Stimulated activated CD4-positive, alpha-beta T cell treated with anti-CD3 and anti-CD28 coated beads, Interleukin-2, amount 100 ng/mL, for 4 hours (primary cell): ENCODE results near the gene STMP1.

Experiments
- DNase-seq: peaks from one replicate; pipeline ENCODE4 v3.0.0-alpha.2; 2020; ENCODE audit warnings: low read depth

Gene STMP1

GRCh38 chr7:135697276-135698049, 35.1 kb downstream of the STMP1 start:
- DNase-seq = no peak

- DNase-seq = no peak
Observed at GRCh38 chr7:135704074-135704473, 41.8 kb downstream of the STMP1 start.

DNA sequence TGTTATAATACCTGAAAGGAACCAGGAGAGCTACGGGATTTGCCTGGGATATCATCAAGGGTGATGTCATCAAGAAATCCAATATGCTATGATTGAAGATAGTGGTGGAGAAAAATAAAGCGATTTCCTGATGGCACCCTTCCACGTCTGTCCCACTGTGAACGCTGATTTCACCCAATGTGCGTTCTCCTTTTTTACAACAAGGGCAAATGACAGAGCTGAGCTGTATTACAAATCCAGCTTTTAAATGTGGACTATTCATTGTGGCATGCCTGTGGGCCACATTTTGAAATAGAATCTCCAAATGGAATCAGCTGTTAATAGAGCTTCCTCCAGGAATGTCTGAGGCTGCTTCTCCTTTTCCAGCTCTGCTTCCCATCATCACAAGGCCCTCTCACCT, 42.4 kb downstream of the STMP1 start:
- DNase-seq = no peak

DNA sequence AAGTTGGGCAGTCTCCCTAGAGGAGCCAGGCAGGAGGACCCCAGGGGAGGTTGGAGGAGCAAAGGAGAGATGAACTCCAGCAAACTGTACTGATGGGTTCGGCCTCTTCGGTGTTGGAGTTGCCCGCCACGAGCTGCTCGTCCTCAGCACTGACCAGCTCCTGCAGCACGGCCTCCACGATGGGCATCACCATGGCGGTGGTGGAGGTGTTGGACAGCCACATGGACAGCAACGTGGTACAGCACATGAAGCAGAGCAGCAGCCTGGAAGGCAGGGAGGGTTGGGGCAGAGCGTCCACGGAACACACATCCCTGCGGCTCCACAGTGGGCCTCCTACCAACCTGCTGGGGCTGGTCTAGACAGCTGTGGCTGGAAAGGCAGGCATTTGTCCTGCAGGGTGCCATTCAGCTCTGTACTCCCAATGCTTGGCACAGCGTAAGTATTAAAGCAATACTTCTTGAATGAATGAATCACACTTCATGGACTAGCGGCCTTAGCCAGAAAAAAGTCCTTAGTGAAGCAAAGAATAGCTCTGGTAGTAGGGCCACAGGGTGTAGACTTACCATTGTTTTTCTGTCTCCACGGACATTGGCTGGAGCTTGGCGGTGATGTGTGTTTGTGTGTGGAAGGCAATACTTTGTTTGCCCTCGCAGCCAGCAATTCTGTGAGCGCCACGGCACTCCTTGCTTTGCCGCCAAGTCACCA, 43.9 kb downstream of the STMP1 start:
- no peak for DNase-seq

DNA sequence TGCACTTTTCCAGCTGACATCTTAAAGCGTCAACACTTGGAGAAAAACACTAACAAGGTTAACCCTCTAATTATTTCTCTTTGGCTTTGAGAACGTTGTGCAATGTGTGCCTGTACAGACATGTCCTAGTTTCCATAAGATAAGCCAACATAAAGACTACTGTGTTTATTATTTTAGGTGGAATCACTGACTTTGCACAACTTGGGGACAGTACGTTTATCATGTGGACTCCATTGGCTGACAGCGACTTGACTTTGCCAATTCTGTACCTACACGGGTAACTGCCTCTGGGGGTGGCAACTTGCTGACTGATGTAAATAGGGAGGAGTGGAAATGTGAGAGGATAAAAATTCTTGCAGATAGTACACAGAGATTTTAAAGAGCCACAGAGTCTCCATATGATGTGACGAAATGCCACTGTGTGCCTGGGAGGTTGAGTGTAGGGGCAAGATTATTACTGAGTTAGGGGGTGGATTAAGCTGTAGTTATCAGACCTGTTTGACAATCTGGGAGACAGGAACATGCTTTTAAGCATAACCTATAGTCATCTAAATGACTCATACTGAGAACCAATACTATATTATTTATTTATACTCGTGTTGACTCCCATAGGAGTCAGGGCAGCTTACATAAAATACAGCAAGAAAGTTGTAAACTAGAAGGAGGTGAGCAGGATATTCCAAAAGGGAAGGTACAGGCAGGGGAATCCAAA, 44.7 kb downstream of the STMP1 start:
- DNase-seq = no peak

DNA sequence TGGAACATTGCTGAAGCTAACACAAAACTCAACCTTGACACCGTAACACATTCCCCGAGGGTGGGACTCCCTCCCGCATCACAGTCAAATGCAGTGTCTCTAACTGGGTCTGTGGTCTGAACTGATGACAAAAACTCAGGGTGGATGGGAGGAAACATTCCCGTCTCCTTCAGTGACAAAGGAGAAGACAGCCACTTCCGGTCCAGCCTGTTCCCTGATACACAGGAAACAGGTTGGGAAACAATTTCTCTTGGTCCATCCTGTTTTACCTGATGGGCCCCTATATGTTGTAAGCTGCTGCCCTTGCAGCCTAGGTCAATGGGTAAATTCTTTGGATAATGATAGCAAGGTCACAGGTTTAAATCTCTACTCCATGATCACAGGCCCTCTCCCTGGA, 45.3 kb downstream of the STMP1 start:
- DNase-seq = no peak

- DNase-seq = no peak
Observed at GRCh38 chr7:135708041-135708440, 45.7 kb downstream of the STMP1 start.

GRCh38 chr7:135709508-135709907, 47.2 kb downstream of the STMP1 start:
- DNase-seq = no peak

- DNase-seq = no peak
Observed at GRCh38 chr7:135710417-135711138, 48.3 kb downstream of the STMP1 start.

DNA sequence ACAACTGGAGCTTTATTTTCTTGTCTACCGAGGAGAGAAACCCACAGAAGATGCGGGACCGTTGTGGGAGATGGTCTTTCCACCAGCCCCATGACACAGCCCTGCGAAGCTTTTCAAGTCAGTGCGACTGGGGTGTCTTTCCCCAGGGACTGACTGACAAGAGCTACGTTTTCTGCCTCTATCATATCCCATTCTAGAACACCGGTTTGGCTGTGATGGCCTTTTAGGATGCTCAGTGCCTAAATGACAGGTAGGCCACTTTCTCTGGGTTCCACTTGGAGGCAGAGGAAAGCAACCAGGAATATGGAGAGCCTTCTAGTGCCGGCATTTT, 48.8 kb downstream of the STMP1 start:
- no peak for DNase-seq

GRCh38 chr7:135712182-135712782, 50.0 kb downstream of the STMP1 start:
- no peak for DNase-seq

DNA sequence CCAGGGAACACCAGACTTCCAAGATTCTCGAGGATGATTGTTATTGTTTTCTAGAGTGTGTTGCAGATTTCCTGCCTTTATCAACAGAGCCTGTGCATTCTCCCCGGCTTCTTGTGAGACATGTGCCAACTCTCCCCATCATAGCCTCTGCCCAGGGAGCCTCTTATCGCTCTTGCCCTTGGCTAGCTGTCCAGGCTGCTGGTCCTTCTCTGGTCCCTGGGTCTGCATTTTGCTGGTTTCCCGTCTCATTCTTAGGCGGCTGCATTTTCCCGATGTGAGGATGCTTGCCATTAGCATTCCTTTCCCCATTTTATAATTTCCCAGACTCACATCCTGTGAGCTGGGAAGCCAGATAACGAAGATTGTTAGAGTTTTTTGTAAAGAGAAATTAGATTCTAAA, 50.5 kb downstream of the STMP1 start:
- no peak for DNase-seq

- DNase-seq = no peak
Observed at GRCh38 chr7:135713836-135714470, 51.6 kb downstream of the STMP1 start.

- no peak for DNase-seq
Observed at GRCh38 chr7:135714534-135715009, 52.3 kb downstream of the STMP1 start.

DNA sequence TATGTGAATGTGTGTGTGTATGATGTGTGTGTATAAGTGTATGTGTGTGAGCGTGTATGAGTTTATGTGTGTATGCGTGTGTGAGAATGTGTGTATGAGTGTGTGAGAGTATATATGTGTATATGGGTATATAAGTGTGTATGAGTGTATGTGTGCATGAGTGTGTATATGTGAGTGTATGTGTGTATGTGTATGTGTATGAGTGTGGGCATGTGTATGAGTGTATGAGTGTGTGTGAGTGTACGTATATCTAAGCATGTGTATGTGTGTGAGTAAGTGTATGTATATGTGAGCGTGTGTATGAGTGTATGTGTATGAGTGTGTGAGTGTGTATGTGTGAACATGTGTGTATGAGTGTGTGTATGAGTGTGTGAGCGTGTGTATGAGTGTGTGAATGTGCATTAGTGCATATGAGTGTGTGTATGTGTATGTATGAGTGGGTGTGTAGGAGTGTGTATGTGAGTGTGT, 52.8 kb downstream of the STMP1 start:
- DNase-seq = no peak

DNA sequence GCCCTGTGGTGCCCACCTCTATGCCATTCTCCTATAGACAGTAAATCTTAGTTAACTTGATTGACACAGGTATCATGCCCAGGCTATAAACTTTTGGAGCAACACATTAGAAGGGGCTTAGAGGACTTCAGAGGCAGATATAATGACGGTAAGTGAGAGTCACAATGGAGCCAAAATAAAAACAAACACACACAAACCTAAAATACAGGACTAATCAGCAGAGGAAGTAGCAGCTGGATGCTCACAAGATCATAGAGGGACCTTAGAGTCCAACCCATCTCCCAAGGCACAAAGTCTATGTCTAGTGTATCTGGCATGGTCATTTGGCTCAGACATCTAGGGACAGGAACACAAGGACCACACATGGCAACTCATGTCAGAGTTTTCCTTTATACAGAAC, 53.4 kb downstream of the STMP1 start:
- no peak for DNase-seq

DNA sequence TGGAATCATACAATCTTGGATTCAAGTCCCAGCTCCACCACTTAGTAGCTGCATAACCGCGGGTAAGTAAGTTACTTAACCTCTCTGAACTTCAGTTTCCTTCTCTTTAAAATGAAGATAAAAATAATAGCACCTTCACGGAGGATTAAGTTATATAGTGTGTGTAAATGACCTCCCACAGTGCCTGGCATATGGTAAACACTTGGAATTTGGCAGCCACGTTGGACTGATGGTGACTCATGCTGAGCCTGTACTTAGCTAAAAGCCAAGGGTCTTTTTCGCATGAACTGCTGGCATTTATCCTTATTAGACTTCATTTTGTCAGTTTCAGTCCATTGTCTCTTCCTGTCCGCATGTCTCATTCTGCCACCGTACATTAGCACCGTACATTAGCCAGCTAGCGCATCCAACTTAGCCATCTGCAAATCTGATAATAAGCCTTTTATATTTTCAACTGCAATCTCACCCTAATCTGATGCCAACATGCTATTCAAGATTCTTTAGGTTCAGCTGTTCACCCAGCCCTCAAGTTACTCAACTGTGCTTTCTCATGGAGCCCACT, 54.4 kb downstream of the STMP1 start:
- DNase-seq = no peak

DNA sequence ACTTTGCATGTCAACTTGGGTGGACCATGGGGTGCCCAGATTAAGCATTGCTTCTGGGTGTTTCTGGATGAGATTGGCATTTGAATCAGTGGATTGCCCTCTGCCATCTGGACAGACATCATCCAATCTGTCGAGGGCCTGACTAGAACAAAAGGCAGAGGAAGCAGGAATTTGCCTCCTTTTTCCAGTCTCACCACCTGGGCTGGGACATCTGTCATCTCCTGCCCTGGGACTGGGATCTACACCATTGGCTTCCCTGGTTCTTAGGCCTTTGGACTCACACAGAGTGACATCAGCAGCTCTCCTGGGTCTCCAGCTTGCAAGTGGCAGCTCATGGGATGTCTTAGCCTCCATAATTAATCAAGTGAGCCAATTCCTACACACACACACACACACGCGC, 55.4 kb downstream of the STMP1 start:
- DNase-seq = no peak

- no peak for DNase-seq
Observed at GRCh38 chr7:135718219-135718618, 55.9 kb downstream of the STMP1 start.

DNA sequence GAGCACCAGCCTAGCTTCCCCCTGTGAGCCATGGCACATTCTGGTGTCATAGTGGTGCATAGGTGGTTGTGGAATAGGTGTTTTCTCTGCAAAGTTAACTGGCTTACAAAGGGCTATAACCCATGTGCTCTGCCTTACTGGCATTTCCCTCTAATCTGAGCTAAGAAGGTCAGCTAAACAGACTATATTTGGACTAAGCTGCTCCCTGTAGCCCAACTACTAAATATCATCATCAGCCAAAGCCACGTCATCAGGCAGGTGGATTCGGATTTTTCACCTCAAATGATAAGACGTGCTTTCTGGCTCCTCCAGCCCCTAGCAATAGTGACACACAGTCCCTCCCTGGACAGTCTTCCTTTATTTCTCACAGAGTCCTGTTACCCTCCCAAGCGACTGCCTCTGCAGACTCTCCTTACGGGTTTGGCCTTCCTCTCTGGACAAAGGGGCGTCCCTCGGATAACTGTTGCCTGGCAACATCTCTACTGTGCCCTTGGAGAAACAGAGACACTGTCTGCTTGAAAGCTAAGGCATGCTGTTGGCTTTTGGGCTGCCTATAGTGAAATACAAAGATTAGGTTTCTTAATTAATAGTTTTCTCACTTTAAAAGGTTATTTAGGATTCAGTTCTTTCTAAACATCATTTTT, 56.6 kb downstream of the STMP1 start:
- no peak for DNase-seq

- no peak for DNase-seq
Observed at GRCh38 chr7:135719688-135720087, 57.4 kb downstream of the STMP1 start.
